K562 (cell line): ENCODE measurements around the gene ENO3. TPM values are rescaled to one million over a fixed set of nuclear protein-coding genes. Genes with fewer than 3 reads are reported as not detected.

Source experiments
- CREB1 ChIP-seq, 2 experiments: sonication (generic) in 1 of 2; formaldehyde crosslinking in 1 of 2; IDR thresholded peaks; 2 replicates each; pipeline versions ENCODE4 v1.6.1 to v1.8.0; 2012 to 2022; ENCODE audit warnings: inconsistent platforms in 1 of 2, mild to moderate bottlenecking in 1 of 2, missing genetic modification reagents in 1 of 2, moderate library complexity in 1 of 2
- DPF2 ChIP-seq: fragments of 450-650 bp; IDR thresholded peaks from 2 replicates; pipeline ENCODE4 v1.6.1; 2016
- ETV1 ChIP-seq: fragments of 450-650 bp; conservative IDR thresholded peaks from 2 replicates; pipeline ENCODE4 v1.6.1; 2016; ENCODE audit warnings: missing genetic modification characterization, control low read depth, low read depth, missing compliant biosample characterization
- FOXA3 ChIP-seq, 2 experiments: fragments of 450-650 bp in 1 of 2; sonication (generic) in 1 of 2; formaldehyde crosslinking; IDR thresholded peaks in 1 of 2; conservative IDR thresholded peaks in 1 of 2; 2 replicates each; pipeline versions ENCODE4 v1.4.0 to v1.8.0; 2020 to 2022; ENCODE audit warnings: mild to moderate bottlenecking in 2 of 2, missing genetic modification reagents in 1 of 2
- MEF2D ChIP-seq: conservative IDR thresholded peaks from 2 replicates; pipeline ENCODE4 v1.6.1; 2016; ENCODE audit warnings: low read depth, missing genetic modification characterization, missing compliant biosample characterization
- NR4A1 ChIP-seq, 2 experiments: fragments of 250-450 bp in 1 of 2; fragments of 450-650 bp in 1 of 2; sonication (Bioruptor Pico) in 1 of 2; IDR thresholded peaks; 2 replicates each; pipeline versions ENCODE4 v1.4.0 to v1.6.1; 2016 to 2020; ENCODE audit warnings: mild to moderate bottlenecking in 2 of 2, missing compliant biosample characterization in 1 of 2, missing genetic modification characterization in 1 of 2, moderate library complexity in 1 of 2
- ZBTB7A ChIP-seq: IDR thresholded peaks from 2 replicates; pipeline ENCODE4 v1.6.1; 2011; ENCODE audit warnings: low read depth, mild to moderate bottlenecking, low read length, moderate library complexity, borderline replicate concordance; ENCODE audit not compliant: control insufficient read depth
- ZC3H8 ChIP-seq: fragments of 450-650 bp; IDR thresholded peaks from 2 replicates; pipeline ENCODE4 v1.6.1; 2017
- ZNF274 ChIP-seq: IDR thresholded peaks from 2 replicates; pipeline ENCODE4 v1.6.1; 2011; ENCODE audit warnings: low read depth, mild to moderate bottlenecking, low read length, moderate library complexity, borderline replicate concordance
- ZNF589 ChIP-seq: fragments of 200-800 bp; sonication (Bioruptor generic); IDR thresholded peaks from 2 replicates; pipeline ENCODE4 v1.6.1; 2016; ENCODE audit warnings: low read depth, missing genetic modification characterization, missing compliant biosample characterization
- polyA plus RNA-seq, 8 experiments: library from polyadenylated mRNA; depleted of rRNA in 4 of 8; stranded (reverse) in 5 of 8; unstranded in 3 of 8; fragments of >200 nt; fragmentation: Nextera tagmentation in 2 of 8; fragmentation: Illumina TruSeq in 1 of 8; extraction: Ambion mirVana in 2 of 8; extraction: Trizol in 1 of 8; gene quantifications; 2 replicates each; pipeline versions ENCODE4 v1.2.1 to v1.2.3, GENCODE V29; 2011 to 2014; ENCODE audit warnings: inconsistent platforms in 1 of 8, missing spikeins in 1 of 8
- total RNA-seq, 7 experiments: library from RNA; depleted of rRNA in 6 of 7; stranded (reverse); fragments of >200 nt in 6 of 7; fragmentation: Illumina TruSeq in 2 of 7; extraction: Trizol in 2 of 7; gene quantifications; 2 replicates each; pipeline versions ENCODE4 v1.2.1 to v1.2.3, GENCODE V29; 2011 to 2021; ENCODE audit warnings: low replicate concordance in 1 of 7
- TF ChIP-seq, protein P1 (sequence below): fragments of 250-450 bp; sonication (Bioruptor Pico); IDR thresholded peaks from 2 replicates; pipeline ENCODE4 v1.5.0; 2020; ENCODE audit warnings: mild to moderate bottlenecking, borderline replicate concordance
- TF ChIP-seq, protein P2 (sequence below): sonication (generic); IDR thresholded peaks from 2 replicates; pipeline ENCODE4 v1.6.1; 2016
- TF ChIP-seq, protein P3 (sequence below): IDR thresholded peaks from 2 replicates; pipeline ENCODE4 v1.6.1; 2011; ENCODE audit not compliant: insufficient read length; ENCODE audit errors: extremely low read depth
- TF ChIP-seq, protein P4 (sequence below): fragments of 200-400 bp; formaldehyde crosslinking; IDR thresholded peaks from 2 replicates; pipeline ENCODE4 v1.6.1; 2017; ENCODE audit warnings: mild to moderate bottlenecking, low read depth, low read length, moderate library complexity
- TF ChIP-seq, protein P5 (sequence below): fragments of 450-650 bp; formaldehyde crosslinking; IDR thresholded peaks from 2 replicates; pipeline ENCODE4 v1.4.0; 2020; ENCODE audit warnings: mild to moderate bottlenecking, moderate library complexity
- TF ChIP-seq, protein P6 (sequence below): fragments of 450-650 bp; formaldehyde crosslinking; conservative IDR thresholded peaks from 2 replicates; pipeline ENCODE4 v1.4.0; 2022; ENCODE audit warnings: mild to moderate bottlenecking, missing genetic modification characterization

Gene ENO3
- total and polyA plus RNA-seq, 9 of the 15 experiments (the other 6 are each of a cell fraction or from before 2014, with no cell fraction given): 5.7 to 17.2 (median 9.9) TPM

DNA sequence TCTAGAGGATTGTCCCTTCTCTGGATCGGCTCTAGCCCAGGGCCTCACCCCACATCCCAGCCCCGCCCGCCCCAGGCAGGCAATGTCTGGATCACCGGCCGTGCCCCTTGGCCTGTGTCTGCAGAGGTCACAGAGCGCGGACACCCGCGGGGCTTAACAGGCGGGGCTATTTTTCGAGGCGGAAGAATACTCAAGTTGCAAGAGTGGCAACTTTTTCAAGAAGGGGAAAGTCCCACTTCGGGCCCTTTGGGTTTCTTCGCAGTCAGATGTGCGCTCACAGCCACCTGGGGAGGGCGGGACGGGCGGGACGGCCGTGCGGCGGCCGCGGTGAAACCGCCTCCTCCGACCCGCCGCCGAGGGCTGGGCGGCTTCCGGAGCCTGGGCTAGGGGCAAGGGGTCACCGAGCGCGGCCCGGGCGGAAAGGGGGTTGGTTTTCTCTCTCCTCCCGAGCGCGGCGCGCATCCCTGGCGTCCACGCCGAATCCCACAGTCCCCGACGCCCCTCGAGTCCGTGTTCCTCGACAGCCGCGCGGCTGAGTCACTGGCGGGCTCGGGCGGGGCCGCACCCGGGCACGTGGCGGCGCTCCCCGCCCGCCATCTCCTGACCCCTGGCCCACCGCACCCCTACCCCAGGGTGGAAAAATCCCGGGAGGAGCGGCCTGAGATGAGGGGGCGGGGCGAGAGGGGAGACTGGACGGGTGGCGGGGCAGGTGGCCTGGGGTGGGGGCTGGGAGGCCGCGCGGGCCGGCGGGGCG, 1.4 kb upstream of the ENO3 start (continued):
- no peak for TF ChIP-seq MEF2D (tag)
- TF ChIP-seq FOXA3 (CRISPR knock-in tag; conservative IDR thresholded peaks at IDR 0.05 in 1 of 2, IDR thresholded peaks at IDR 0.05 in 1 of 2): no peak
- TF ChIP-seq ETV1: 0 out of 2 replicates have a peak, but pooled peaks have one; percentile 15
- no peak for TF ChIP-seq CREB1 (IDR thresholded peaks at IDR 0.05)
- no peak for TF ChIP-seq CREB1 (CRISPR knock-in tag; IDR thresholded peaks at IDR 0.05)
- peak; percentile 70; the same call in 1 of the 2 replicates for TF ChIP-seq ZNF589 (CRISPR knock-in tag)
- no peak for TF ChIP-seq ZC3H8
- TF ChIP-seq, protein P1, sequence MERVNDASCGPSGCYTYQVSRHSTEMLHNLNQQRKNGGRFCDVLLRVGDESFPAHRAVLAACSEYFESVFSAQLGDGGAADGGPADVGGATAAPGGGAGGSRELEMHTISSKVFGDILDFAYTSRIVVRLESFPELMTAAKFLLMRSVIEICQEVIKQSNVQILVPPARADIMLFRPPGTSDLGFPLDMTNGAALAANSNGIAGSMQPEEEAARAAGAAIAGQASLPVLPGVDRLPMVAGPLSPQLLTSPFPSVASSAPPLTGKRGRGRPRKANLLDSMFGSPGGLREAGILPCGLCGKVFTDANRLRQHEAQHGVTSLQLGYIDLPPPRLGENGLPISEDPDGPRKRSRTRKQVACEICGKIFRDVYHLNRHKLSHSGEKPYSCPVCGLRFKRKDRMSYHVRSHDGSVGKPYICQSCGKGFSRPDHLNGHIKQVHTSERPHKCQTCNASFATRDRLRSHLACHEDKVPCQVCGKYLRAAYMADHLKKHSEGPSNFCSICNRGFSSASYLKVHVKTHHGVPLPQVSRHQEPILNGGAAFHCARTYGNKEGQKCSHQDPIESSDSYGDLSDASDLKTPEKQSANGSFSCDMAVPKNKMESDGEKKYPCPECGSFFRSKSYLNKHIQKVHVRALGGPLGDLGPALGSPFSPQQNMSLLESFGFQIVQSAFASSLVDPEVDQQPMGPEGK (CRISPR knock-in tag): no peak
- TF ChIP-seq, protein P2, sequence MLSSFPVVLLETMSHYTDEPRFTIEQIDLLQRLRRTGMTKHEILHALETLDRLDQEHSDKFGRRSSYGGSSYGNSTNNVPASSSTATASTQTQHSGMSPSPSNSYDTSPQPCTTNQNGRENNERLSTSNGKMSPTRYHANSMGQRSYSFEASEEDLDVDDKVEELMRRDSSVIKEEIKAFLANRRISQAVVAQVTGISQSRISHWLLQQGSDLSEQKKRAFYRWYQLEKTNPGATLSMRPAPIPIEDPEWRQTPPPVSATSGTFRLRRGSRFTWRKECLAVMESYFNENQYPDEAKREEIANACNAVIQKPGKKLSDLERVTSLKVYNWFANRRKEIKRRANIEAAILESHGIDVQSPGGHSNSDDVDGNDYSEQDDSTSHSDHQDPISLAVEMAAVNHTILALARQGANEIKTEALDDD: no peak
- TF ChIP-seq ZBTB7A: peak; percentile 76; the same call in 1 of the 2 replicates
- TF ChIP-seq ZNF274: no peak
- TF ChIP-seq, protein P3, sequence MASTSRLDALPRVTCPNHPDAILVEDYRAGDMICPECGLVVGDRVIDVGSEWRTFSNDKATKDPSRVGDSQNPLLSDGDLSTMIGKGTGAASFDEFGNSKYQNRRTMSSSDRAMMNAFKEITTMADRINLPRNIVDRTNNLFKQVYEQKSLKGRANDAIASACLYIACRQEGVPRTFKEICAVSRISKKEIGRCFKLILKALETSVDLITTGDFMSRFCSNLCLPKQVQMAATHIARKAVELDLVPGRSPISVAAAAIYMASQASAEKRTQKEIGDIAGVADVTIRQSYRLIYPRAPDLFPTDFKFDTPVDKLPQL: no peak
- TF ChIP-seq, protein P4, sequence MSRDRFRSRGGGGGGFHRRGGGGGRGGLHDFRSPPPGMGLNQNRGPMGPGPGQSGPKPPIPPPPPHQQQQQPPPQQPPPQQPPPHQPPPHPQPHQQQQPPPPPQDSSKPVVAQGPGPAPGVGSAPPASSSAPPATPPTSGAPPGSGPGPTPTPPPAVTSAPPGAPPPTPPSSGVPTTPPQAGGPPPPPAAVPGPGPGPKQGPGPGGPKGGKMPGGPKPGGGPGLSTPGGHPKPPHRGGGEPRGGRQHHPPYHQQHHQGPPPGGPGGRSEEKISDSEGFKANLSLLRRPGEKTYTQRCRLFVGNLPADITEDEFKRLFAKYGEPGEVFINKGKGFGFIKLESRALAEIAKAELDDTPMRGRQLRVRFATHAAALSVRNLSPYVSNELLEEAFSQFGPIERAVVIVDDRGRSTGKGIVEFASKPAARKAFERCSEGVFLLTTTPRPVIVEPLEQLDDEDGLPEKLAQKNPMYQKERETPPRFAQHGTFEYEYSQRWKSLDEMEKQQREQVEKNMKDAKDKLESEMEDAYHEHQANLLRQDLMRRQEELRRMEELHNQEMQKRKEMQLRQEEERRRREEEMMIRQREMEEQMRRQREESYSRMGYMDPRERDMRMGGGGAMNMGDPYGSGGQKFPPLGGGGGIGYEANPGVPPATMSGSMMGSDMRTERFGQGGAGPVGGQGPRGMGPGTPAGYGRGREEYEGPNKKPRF: no peak
- TF ChIP-seq, protein P5, sequence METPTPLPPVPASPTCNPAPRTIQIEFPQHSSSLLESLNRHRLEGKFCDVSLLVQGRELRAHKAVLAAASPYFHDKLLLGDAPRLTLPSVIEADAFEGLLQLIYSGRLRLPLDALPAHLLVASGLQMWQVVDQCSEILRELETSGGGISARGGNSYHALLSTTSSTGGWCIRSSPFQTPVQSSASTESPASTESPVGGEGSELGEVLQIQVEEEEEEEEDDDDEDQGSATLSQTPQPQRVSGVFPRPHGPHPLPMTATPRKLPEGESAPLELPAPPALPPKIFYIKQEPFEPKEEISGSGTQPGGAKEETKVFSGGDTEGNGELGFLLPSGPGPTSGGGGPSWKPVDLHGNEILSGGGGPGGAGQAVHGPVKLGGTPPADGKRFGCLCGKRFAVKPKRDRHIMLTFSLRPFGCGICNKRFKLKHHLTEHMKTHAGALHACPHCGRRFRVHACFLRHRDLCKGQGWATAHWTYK: no peak
- TF ChIP-seq DPF2: no peak
- TF ChIP-seq, protein P6, sequence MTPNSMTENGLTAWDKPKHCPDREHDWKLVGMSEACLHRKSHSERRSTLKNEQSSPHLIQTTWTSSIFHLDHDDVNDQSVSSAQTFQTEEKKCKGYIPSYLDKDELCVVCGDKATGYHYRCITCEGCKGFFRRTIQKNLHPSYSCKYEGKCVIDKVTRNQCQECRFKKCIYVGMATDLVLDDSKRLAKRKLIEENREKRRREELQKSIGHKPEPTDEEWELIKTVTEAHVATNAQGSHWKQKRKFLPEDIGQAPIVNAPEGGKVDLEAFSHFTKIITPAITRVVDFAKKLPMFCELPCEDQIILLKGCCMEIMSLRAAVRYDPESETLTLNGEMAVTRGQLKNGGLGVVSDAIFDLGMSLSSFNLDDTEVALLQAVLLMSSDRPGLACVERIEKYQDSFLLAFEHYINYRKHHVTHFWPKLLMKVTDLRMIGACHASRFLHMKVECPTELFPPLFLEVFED: no peak
- TF ChIP-seq NR4A1 (CRISPR knock-in tag; IDR thresholded peaks at IDR 0.05): no peak
- TF ChIP-seq NR4A1 (tag; IDR thresholded peaks at IDR 0.05): no peak
